Thoracic aorta (tissue), 2 donors: ENCODE measurements around the gene LDB3. TPM values are rescaled to one million over a fixed set of nuclear protein-coding genes. Genes with fewer than 3 reads are reported as not detected.
A peak's percentile ranks its signal among the peaks of the same experiment; 100 is the strongest.

Experiments used
- ATAC-seq: fragments of 150-250 bp; one replicate; pipeline ENCODE4 v1.8.0; 2017; ENCODE audit warnings: low read depth; ENCODE audit not compliant: insufficient number of reproducible peaks, low FRiP score
- DNase-seq: peaks from one replicate; pipeline ENCODE4 v3.0.0-alpha.2; 2020; ENCODE audit warnings: low spot score
- H3K27ac ChIP-seq, 2 donors: fragments of 200-600 bp; sonication (generic); 1 replicate in 1 of 2; 2 replicates in 1 of 2; pipeline ENCODE4 v1.5.1; 2016; ENCODE audit warnings: mild to moderate bottlenecking in 2 of 2, moderate library complexity in 2 of 2
- H3K27me3 ChIP-seq: fragments of 200-600 bp; sonication (generic); replicated peaks from 2 replicates; pipeline ENCODE4 v1.6.0; 2016; ENCODE audit warnings: mild to moderate bottlenecking; ENCODE audit not compliant: insufficient read depth
- H3K36me3 ChIP-seq: fragments of 200-600 bp; sonication (generic); one replicate; pipeline ENCODE4 v1.5.1; 2016
- H3K4me1 ChIP-seq, 2 donors: fragments of 200-600 bp; sonication (generic); 1 replicate in 1 of 2; 2 replicates in 1 of 2; pipeline versions ENCODE4 v1.5.1 to v1.6.0; 2016; ENCODE audit warnings: low read depth in 2 of 2, mild to moderate bottlenecking in 1 of 2; ENCODE audit not compliant: control insufficient read depth in 1 of 2
- H3K4me3 ChIP-seq: fragments of 200-600 bp; sonication (generic); 2 replicates; pipeline ENCODE4 v1.5.1; 2016; ENCODE audit warnings: mild to moderate bottlenecking
- H3K9me3 ChIP-seq: fragments of 200-600 bp; sonication (generic); 2 replicates; pipeline ENCODE4 v1.5.1; 2016
- CTCF ChIP-seq: fragments of 200-600 bp; sonication (generic); IDR thresholded peaks from one replicate; pipeline ENCODE4 v1.5.1; 2019; ENCODE audit warnings: antibody characterized with exemption
- total RNA-seq, 2 donors: library from RNA; depleted of rRNA; stranded (reverse); fragments of >200 nt; gene quantifications; one replicate each; pipeline versions ENCODE4 v1.1.0 to v1.2.3, GENCODE V29; 2016

LDB3 gene
- total RNA-seq, 2 donors from 2014 or later: 59.5 to 63.8 TPM

- Histone ChIP-seq H3K4me3 (no peak overlapping the region), H3K4me1 (peaks cover 46 to 83% of the 10 kb centered on the region in 2 donors), H3K27ac (peak overlapping the region; percentile 71 to 76), H3K9me3 (no peaks in the 10 kb centered on the region), H3K27me3 (no peaks in the 10 kb centered on the region), H3K36me3 (peaks cover 24% of the 10 kb centered on the region)
- TF ChIP-seq CTCF: no peak
- ATAC-seq: no peak
- DNase-seq: no peak
Observed at GRCh38 chr10:86678999-86679792, 10.9 kb downstream of the LDB3 start.

- DNase-seq: no peak
Observed at GRCh38 chr10:86681047-86681446, 12.7 kb downstream of the LDB3 start.

GRCh38 chr10:86681722-86682386 lies 13.5 kb downstream of the LDB3 start:
- H3K9me3 ChIP-seq: no peaks in the 10 kb centered on the region
- peaks cover 40 to 82% of the 10 kb centered on the region in 2 donors for H3K4me1 ChIP-seq
- peaks cover 34% of the 10 kb centered on the region for H3K36me3 ChIP-seq
- H3K27ac ChIP-seq: peak overlapping the region; percentile 71 to 76
- TF ChIP-seq CTCF: no peak
- no peaks in the 10 kb centered on the region for H3K27me3 ChIP-seq
- DNase-seq (no peak), ATAC-seq (no peak)
- no peak overlapping the region for H3K4me3 ChIP-seq

More at GRCh38 chr10:86681047-86681446, 12.7 kb downstream of the LDB3 start:
- no peak overlapping the region for H3K4me3 ChIP-seq
- H3K27me3 ChIP-seq: no peaks in the 10 kb centered on the region
- peaks cover 42 to 82% of the 10 kb centered on the region in 2 donors for H3K4me1 ChIP-seq
- H3K36me3 ChIP-seq: peaks cover 29% of the 10 kb centered on the region
- peak overlapping the region; percentile 71 to 76 for H3K27ac ChIP-seq
- ATAC-seq: no peak
- H3K9me3 ChIP-seq: no peaks in the 10 kb centered on the region
- no peak for TF ChIP-seq CTCF

- Histone ChIP-seq H3K4me1 (peaks cover 47 to 85% of the 10 kb centered on the region in 2 donors), H3K4me3 (no peak overlapping the region), H3K27ac (peak overlapping the region; percentile 68 to 75), H3K36me3 (peaks cover 42% of the 10 kb centered on the region), H3K9me3 (no peaks in the 10 kb centered on the region), H3K27me3 (no peaks in the 10 kb centered on the region)
- TF ChIP-seq CTCF: no peak
- DNase-seq (no peak), ATAC-seq (no peak)
Observed at GRCh38 chr10:86682675-86683074, 14.4 kb downstream of the LDB3 start.

- DNase-seq: no peak
- TF ChIP-seq CTCF: peak; percentile 53
- Histone ChIP-seq H3K4me1 (peaks cover 44 to 98% of the 10 kb centered on the region in 2 donors), H3K27me3 (no peaks in the 10 kb centered on the region), H3K36me3 (peaks cover 42% of the 10 kb centered on the region), H3K27ac (peak overlapping the region; percentile 68 to 75), H3K4me3 (no peak overlapping the region), H3K9me3 (no peaks in the 10 kb centered on the region)
- no peak for ATAC-seq
Observed at GRCh38 chr10:86684331-86685097, 16.2 kb downstream of the LDB3 start.
